GM10248 (cell line): ENCODE measurements around the gene DYNC2LI1.
A peak's percentile ranks its signal among the peaks of the same experiment; 100 is the strongest.
"Not testable (repeated sequence)": the region's sequence is repeated elsewhere in the genome, so short reads cannot be mapped to it uniquely, and the experiment has no call there.

ENCODE experiments used
- CTCF ChIA-PET: fragments of 300-600 bp; sonication (Branson Sonifier 250); formaldehyde crosslinking; extraction: SDS; loops from one replicate; lab custom pipeline; 2021; ENCODE audit warnings: antibody characterized with exemption; lab: Yijun Ruan, JAX
- POLR2A ChIA-PET: fragments of 350-650 bp; sonication (Branson Sonifier 250); formaldehyde crosslinking; extraction: SDS; loops from one replicate; lab custom pipeline; 2020; ENCODE audit warnings: antibody characterized with exemption; lab: Yijun Ruan, JAX
- DNase-seq: peaks from one replicate; pipeline ENCODE4 v3.0.0; 2012; ENCODE audit errors: extremely low spot score
- TF ChIP-seq, protein P1 (sequence below): IDR thresholded peaks from 2 replicates; pipeline ENCODE4 v1.5.1; 2012; ENCODE audit warnings: mild to moderate bottlenecking, low read depth; ENCODE audit errors: extremely low read depth, missing control alignments, control extremely low read depth

DYNC2LI1 gene

DNA sequence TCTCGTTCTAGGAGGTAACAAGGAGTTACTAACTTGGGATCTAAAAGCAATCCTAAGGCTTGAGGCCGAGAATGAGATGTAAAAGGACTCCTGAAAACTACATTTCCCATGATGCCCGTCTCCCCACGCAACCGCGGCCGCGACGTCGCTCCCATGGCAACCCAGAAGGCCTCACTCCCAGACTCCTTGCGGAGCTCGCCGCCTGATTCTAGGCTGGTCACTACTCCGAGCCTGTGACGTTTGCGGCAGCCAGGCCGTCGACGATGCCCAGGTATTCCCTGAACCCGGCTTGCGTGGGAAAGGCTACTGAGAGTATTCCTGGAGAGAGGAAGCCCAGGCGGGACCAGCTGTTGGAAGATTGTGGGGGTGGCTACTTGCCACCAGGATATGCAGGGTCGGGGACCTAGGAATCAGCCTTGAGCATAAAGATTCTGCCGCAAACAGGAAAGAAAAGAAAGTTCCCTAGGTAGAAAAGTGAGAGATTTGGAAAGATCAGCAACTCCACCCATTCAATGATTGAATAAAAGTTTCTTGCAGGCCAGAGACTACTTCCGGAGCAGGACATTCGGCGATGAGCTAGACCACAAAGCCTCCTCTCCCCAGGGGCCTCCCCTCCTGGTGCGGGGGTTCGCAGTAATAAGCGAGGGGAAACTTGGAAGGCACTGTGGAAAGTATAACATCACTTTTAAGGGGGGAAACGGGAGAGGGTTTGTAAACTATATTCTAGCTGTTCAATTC lies at the start of gene DYNC2LI1:
Gene DYNC2LI1, plus strand, starts transcription at position 164 of the 738 bp plus-strand sequence. Its CDS starts 100 bp downstream, at position 264.
- peak; percentile 91 for DNase-seq
- ChIA-PET CTCF (interaction anchor here (0.8 to 1.6 kb wide), 4 partner anchors 10 to 270 kb away, joined by 3 to 5 read pairs (median 4); no protein-coding TSS in a partner anchor), POLR2A (no interaction called here)
- TF ChIP-seq, protein P1, sequence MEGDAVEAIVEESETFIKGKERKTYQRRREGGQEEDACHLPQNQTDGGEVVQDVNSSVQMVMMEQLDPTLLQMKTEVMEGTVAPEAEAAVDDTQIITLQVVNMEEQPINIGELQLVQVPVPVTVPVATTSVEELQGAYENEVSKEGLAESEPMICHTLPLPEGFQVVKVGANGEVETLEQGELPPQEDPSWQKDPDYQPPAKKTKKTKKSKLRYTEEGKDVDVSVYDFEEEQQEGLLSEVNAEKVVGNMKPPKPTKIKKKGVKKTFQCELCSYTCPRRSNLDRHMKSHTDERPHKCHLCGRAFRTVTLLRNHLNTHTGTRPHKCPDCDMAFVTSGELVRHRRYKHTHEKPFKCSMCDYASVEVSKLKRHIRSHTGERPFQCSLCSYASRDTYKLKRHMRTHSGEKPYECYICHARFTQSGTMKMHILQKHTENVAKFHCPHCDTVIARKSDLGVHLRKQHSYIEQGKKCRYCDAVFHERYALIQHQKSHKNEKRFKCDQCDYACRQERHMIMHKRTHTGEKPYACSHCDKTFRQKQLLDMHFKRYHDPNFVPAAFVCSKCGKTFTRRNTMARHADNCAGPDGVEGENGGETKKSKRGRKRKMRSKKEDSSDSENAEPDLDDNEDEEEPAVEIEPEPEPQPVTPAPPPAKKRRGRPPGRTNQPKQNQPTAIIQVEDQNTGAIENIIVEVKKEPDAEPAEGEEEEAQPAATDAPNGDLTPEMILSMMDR = no peak

DNA sequence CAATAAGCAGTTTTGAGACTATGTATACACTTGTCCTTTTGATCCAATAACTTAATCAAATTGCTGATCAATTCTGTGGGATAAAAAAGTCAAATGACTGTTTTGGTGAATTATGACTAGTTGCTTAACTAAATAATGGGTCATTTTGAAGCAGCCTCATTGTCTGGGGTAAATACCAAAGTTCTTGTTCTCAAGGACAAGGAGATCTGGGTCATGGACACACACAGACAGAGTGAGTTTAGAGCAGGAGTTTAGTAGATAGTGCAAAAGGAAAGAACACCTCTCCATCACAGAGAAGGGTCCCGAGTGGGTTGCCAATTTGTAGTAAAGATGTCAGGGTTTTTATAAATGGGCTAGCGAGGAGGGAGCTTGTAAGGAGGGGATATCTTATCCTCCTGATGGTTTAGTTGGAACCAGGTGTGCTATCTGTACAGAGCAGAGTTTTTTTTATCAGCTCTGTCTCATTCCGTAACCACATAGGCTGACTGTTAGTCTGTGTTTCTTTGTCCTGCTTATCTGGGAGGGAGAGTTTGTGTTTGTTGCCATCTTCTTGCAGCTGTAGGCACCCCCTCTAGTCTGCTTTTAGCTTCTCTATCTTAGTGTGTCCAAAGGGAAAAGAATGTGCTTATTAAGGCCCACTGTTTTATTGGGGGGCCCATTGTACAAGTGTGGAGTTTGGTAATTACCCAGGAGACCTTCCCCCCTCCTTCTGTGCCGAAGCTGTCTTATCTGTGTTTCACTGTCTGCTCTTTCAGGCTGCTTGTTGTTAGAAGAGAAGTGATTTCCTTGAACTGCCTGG lies 48.9 kb upstream of the DYNC2LI1 start:
- ChIA-PET CTCF (no interaction called here), POLR2A (no interaction called here)
- TF ChIP-seq, protein P1 = no peak
- no peak for DNase-seq

DNA sequence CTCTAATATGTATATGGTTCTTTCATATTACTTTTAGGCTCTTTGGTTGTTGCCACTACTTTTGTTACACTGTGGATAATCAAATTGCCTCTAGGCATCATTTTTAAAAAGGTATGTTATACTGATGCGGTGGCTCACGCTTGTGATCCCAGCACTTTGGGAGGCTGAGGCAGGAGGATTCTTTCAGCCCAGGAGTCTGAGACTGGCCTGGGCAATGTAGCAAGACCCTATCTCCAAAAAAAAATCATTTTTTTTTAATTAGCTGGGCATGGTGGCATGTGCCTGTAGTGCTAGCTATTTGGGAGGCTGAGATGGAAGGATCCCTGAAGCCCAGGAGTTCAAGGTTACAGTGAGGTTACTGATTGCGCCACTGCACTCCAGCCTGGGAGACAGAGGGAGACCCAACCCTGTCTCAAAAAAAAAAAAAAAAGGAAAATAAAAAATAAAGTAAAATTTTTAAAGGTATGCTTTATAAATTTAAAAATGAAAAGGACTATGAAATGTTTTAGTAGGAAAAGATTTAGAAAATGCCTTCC lies 48.1 kb upstream of the DYNC2LI1 start:
- TF ChIP-seq, protein P1 = no peak
- ChIA-PET POLR2A (no interaction called here), CTCF (no interaction called here)
- DNase-seq = no peak

DNA sequence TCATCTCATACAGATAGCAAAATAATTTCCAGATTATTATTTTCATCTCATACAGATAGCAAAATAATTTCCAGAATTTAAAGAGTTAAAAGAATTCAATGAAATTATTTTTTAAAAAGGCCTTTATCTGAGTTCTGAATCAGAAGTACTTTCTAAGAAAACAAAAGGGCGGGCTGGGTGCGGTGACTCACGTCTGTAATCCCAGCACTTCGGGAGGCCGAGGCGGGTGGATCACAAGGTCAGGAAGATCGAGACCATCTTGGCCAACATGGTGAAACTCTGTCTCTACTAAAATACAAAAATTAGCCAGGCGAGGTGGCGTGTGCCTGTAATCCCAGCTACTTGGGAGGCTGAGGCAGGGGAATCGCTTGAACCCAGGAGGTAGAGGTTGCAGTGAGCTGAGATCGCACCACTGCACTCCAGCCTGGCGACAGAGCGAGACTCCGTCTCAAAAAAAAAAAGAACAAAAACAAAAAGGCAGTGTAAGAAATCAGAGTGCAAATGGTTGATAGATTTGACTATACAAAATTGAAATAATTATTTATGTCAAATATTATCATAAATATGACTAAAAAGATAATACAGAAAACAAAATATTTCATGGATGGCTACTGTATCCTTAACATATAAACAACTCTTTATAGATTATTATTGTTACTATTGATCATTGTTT lies 46.7 kb upstream of the DYNC2LI1 start:
- CTCF ChIA-PET, DNase-seq, POLR2A ChIA-PET: not testable (repeated sequence)

DNA sequence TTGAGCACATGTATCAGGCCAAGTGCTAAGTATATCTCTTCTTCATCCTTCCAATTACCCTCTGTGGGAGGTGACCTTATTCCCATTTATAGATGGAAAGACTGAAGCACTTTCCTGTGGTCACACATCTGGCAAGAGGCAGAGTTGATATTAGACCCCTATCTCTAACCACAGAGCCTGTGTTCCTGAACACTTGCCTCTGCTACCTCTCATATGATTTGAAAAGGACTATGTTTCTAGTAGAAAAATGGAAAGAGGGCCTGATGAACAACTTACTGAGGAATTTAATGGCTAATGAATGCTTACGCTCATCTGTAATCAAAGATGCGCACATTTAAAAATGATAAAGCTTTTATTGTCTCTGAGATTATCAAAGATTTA lies 46.2 kb upstream of the DYNC2LI1 start:
- TF ChIP-seq, protein P1 = no peak
- CTCF ChIA-PET = no interaction called here
- DNase-seq = no peak
- POLR2A ChIA-PET = no interaction called here

DNA sequence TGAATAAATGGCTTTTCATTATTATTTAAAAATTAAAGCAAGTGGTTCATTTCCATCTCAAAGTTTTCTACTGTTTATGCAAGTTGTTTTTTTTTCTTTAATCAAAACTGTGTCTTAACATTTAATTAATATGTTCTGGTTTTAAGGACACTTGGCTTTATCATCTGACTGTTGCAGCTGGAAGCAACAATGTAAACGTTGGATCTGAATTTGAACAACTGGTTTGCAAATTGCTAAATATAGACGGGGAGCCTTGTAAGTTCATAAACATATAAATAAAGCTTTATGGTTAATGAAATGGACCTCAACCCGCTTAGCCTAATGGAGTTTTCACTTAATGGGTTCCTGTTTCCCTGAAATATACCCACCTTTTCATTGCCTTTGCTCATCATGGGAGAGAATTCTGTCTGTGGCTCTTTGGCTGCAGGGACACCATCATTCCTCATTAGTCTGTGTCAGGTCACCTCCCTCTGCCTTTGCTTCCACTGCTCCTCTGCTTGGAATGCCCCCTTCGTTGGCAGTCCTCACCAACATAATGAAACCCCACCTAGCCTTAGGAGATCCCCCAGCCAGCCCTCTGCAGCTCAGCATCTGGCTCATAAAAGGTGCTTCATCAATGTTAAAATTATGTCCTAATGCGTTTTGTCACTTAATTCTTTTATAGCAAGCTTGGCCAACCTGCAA lies 44.2 kb upstream of the DYNC2LI1 start:
- no peak for DNase-seq
- POLR2A ChIA-PET = no interaction called here
- CTCF ChIA-PET = no interaction called here
- TF ChIP-seq, protein P1 = no peak
